OCI-LY3 (cell line): Measurements from ENCODE around the gene MAP3K7.

Experiments used
- CTCF ChIP-seq: fragments of 200-600, 300-600 bp; sonication (generic); IDR thresholded peaks from 2 replicates; pipeline ENCODE4 v1.5.1; 2014; ENCODE audit warnings: antibody characterized with exemption, low read length, low read depth
- EZH2phosphoT487 ChIP-seq: fragments of 200-600 bp; shearing (Covaris generic); IDR thresholded peaks from 2 replicates; pipeline ENCODE4 v1.6.1; 2018; ENCODE audit warnings: antibody characterized with exemption, mixed run types, low read depth

- TF ChIP-seq CTCF (no peak), EZH2phosphoT487 (no peak)
Observed at GRCh38 chr6:90469906-90470305, 117.0 kb downstream of the MAP3K7 start.
